Adrenal gland (tissue), 12 donors: ENCODE results near the gene EDEM1. TPM values are rescaled to one million over a fixed set of nuclear protein-coding genes. Genes with fewer than 3 reads are reported as not detected.

Experiments
- DNase-seq, 7 donors: peaks; one replicate each; pipeline ENCODE4 v3.0.0-alpha.2; 2019 to 2020
- H3K27ac ChIP-seq, 5 donors: fragments of 200-600 bp; sonication (generic) in 4 of 5; 1 replicate in 3 of 5; 2 replicates in 2 of 5; pipeline versions ENCODE4 v1.5.1 to v1.8.0; 2016 to 2020; ENCODE audit warnings: mild to moderate bottlenecking in 1 of 5
- H3K27me3 ChIP-seq: fragments of 200-600 bp; 2 replicates; pipeline ENCODE4 v1.8.0; 2021
- H3K36me3 ChIP-seq, 2 donors: fragments of 200-600 bp; replicated peaks in 1 of 2; 1 replicate in 1 of 2; 2 replicates in 1 of 2; pipeline versions ENCODE4 v1.5.1 to v1.8.0; 2018 to 2022
- H3K4me1 ChIP-seq, 2 donors: fragments of 200-600 bp; replicated peaks in 1 of 2; 1 replicate in 1 of 2; 2 replicates in 1 of 2; pipeline versions ENCODE4 v1.5.1 to v1.8.0; 2018 to 2021
- H3K4me3 ChIP-seq, 4 donors: fragments of 200-600 bp; sonication (generic) in 3 of 4; one replicate each; pipeline ENCODE4 v1.5.1; 2016 to 2018
- H3K9me3 ChIP-seq, 3 donors: fragments of 200-600 bp; sonication (generic) in 1 of 3; replicated peaks in 1 of 3; 1 replicate in 2 of 3; 2 replicates in 1 of 3; pipeline versions ENCODE4 v1.5.1 to v1.8.0; 2016 to 2021
- CTCF ChIP-seq, 6 experiments: fragments of 450-650 bp in 4 of 6; fragments of 200-600 bp in 2 of 6; sonication (generic) in 1 of 6; IDR thresholded peaks; 1 replicate in 5 of 6; 2 replicates in 1 of 6; pipeline versions ENCODE4 v1.5.1 to v1.8.0; 2016 to 2021; ENCODE audit warnings: antibody characterized with exemption in 6 of 6, mild to moderate bottlenecking in 2 of 6, moderate library complexity in 1 of 6
- POLR2A ChIP-seq, 2 donors: fragments of 450-650 bp; IDR thresholded peaks; one replicate each; pipeline ENCODE4 v1.6.1; 2017; ENCODE audit warnings: antibody characterized with exemption in 2 of 2, mild to moderate bottlenecking in 2 of 2, moderate library complexity in 1 of 2
- WGBS, 4 donors: extraction: QIAGEN DNeasy Blood & Tissue Kit in 2 of 4; methylation state at CpG; one replicate each; pipeline versions ENCODE4 v1.1.5 to v1.1.7; 2013 to 2017; 5-methylcytosine and 5-hydroxymethylcytosine counted together
- intact Hi-C, 2 donors: fragments of 100-400 bp; cut with DNase I; formaldehyde crosslinking; loops; one replicate each; pipeline versions ENCODE4 v1.14.1 to v1.15.0; 2022 to 2023
- polyA plus RNA-seq, 3 donors: library from polyadenylated mRNA; stranded (reverse); fragments of 200-250 nt in 2 of 3; fragments of 350-450 nt in 1 of 3; fragmentation: Illumina TruSeq in 1 of 3; extraction: RNeasy Lipid Tissue Mini Kit (QIAGEN cat#74804) in 1 of 3; gene quantifications; one replicate each; pipeline ENCODE4 v1.2.3, GENCODE V29; 2013 to 2014
- total RNA-seq, 9 donors: library from RNA; depleted of rRNA in 4 of 9; stranded (reverse); fragments of >200 nt in 4 of 9; fragments of 120-200 nt in 1 of 9; fragmentation: NEBNext Ultra II Directional in 1 of 9; extraction: Animal tissue kit (Norgen Biotek cat#: 25700) in 1 of 9; gene quantifications; one replicate each; pipeline versions ENCODE4 v1.1.0 to v1.2.4, GENCODE V29; 2013 to 2023
- donor health status: healthy with polysubstance abuse.
- donor health status: Bipolar disorder and iron deficiency.
- donor health status: DM: yes; HTN: yes; CAD: no.
- donor health status: DM: no; HTN: no; CAD: no.
- donor health status: DM: no; HTN: no; CAD: no.
- donor health status: DM: yes; HTN: yes; CAD: no.

Gene EDEM1
- total and polyA plus RNA-seq, 12 donors = 3.1 to 63.6 (median 31.2) TPM

- peak overlapping the region in 3 of 5 donors; percentile 53 to 75 (median 56) for H3K27ac ChIP-seq
- 67 to 81% (median 72%) methylated on average over 2 of the region's 2 CpGs for WGBS, 4 donors
- peaks cover 17 to 59% of the 10 kb centered on the region in 2 donors for H3K4me1 ChIP-seq
- no peak overlapping the region for H3K4me3 ChIP-seq
- peaks cover 0 to 11% of the 10 kb centered on the region in 2 donors for H3K36me3 ChIP-seq
- DNase-seq = peak in 6 of 7 donors; percentile 18 to 67 (median 41)
- no peaks in the 10 kb centered on the region for H3K27me3 ChIP-seq
- intact Hi-C loops = no loop called here
- no peaks in the 10 kb centered on the region for H3K9me3 ChIP-seq
- TF ChIP-seq CTCF (IDR thresholded peaks at IDR 0.05) (no peak), POLR2A (IDR thresholded peaks at IDR 0.05) (no peak)
Measured at GRCh38 chr3:5195605-5196004, 8.1 kb downstream of the EDEM1 start.

DNA sequence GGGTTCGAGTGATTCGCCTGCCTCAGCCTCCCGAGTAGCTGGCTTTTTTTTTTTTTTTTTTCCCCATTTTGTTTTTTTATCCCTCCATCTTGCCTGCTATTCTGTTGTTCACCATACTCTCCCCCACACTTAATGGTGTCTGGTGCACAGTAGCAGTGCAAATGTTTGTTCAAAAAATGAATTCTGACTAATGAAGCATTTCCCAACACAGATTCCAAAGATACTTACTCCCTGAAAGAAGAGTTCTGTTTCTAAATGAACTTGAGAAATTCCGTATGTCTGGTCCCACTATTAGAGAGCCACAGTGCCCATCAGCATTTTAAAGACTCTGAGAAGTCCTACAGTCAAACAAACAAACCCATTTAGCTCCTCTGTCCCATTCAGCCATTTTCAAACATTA lies 9.5 kb downstream of the EDEM1 start:
- 79 to 94% (median 88%) methylated on average over 4 of the region's 4 CpGs for WGBS, 4 donors
- H3K9me3 ChIP-seq = no peaks in the 10 kb centered on the region
- no peaks in the 10 kb centered on the region for H3K27me3 ChIP-seq
- H3K36me3 ChIP-seq = peaks cover 0 to 20% of the 10 kb centered on the region in 2 donors
- H3K27ac ChIP-seq = no peak overlapping the region
- DNase-seq = no peak
- TF ChIP-seq CTCF (IDR thresholded peaks at IDR 0.05) = no peak
- no peak for TF ChIP-seq POLR2A (IDR thresholded peaks at IDR 0.05)
- intact Hi-C loops = no loop called here
- H3K4me3 ChIP-seq = no peak overlapping the region
- peaks cover 17 to 46% of the 10 kb centered on the region in 2 donors for H3K4me1 ChIP-seq

DNA sequence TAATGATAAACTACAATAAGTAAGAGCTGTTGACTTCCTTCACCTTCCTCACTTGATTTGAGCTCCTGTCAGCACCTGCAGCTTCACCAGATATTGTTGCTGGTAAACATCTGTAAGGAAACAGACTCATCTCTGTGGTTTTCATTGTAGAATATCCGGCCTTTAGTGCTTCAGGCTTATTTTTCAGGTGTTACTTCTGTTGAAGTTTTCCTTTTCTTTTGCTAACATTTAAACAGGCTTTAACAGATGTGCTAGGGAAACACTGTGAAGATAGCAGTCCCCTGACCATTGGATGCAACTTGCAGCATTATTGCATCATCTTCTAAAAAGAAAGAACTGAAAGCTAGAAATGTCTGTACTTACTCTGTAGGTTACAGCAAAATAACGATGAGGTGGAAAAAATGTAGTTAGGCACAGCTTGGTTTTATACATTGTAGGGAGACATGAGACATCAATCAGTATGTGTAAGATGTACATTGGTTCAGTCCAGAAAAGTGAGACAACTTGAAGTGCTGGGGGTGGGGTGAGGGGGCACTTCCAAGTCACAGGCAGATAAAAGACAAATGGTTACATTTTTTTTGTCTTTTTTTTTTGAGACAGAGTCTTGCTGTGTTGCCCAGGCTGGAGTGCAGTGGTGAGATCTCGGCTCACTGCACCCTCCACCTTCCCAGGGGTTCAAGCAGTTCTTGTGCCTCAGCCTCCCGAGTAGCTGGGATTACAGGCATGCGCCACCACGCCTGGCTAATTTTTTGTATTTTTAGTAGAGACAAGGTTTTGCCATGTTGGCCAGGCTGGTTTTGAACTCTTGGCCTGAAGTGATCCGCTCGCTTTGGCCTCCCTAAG lies 10.2 kb downstream of the EDEM1 start:
- WGBS, 4 donors = 90 to 94% (median 92%) methylated on average over 8 of the region's 8 CpGs
- Histone ChIP-seq H3K27me3 (no peaks in the 10 kb centered on the region), H3K4me3 (no peak overlapping the region), H3K4me1 (peaks cover 17 to 40% of the 10 kb centered on the region in 2 donors), H3K27ac (peak overlapping the region in 1 of 5 donors; percentile 65), H3K36me3 (peaks cover 0 to 25% of the 10 kb centered on the region in 2 donors), H3K9me3 (no peaks in the 10 kb centered on the region)
- no peak for DNase-seq
- TF ChIP-seq POLR2A (IDR thresholded peaks at IDR 0.05) (no peak), CTCF (IDR thresholded peaks at IDR 0.05) (no peak)
- intact Hi-C loops = no loop called here

DNA sequence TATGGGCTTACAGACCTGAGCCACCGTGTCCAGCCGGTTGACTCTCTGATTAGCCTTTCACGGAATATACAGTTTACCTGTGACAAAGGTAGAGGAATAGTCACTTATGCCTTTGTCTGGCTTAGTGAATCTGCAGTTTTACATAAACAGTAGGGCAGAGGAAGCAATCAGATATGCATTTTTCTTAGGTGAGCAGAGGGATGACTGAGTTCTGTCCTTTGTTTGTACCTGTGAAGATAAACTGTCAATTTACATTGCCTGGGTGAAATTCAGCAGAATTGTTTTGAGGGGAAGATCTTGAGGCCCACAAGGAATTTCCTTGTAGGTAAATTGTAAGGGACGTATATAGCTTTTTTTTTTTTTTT lies 10.8 kb downstream of the EDEM1 start:
- Histone ChIP-seq H3K9me3 (no peaks in the 10 kb centered on the region), H3K36me3 (peaks cover 0 to 31% of the 10 kb centered on the region in 2 donors), H3K27me3 (no peaks in the 10 kb centered on the region), H3K4me1 (peaks cover 17 to 40% of the 10 kb centered on the region in 2 donors), H3K4me3 (no peak overlapping the region), H3K27ac (peak overlapping the region in 1 of 5 donors; percentile 65)
- intact Hi-C loops = no loop called here
- no peak for DNase-seq
- TF ChIP-seq POLR2A (IDR thresholded peaks at IDR 0.05) (no peak), CTCF (IDR thresholded peaks at IDR 0.05) (no peak)
- WGBS, 4 donors = 82 to 98% (median 94%) methylated on average over 4 of the region's 4 CpGs
